Measurements from ENCODE around the gene NDUFS2.
A peak's percentile ranks its signal among the peaks of the same experiment; 100 is the strongest.
"Not testable (repeated sequence)": the region's sequence is repeated elsewhere in the genome, so short reads cannot be mapped to it uniquely, and the experiment has no call there.

NDUFS2 gene

GRCh38 chr1:161255955-161256520 lies 53.9 kb downstream of the NDUFS2 start:
- not testable (repeated sequence) for DNase-seq

- not testable (repeated sequence) for DNase-seq
Measured at GRCh38 chr1:161257109-161257508, 54.9 kb downstream of the NDUFS2 start.

GRCh38 chr1:161258439-161259344 lies 56.5 kb downstream of the NDUFS2 start, which contains the start of gene PCP4L1:
PCP4L1 (plus strand) TSS chr1:161258745; CDS start chr1:161258975, 230 bp downstream.
- peak; percentile 87 for DNase-seq

GRCh38 chr1:161259345-161259702 lies 57.2 kb downstream of the NDUFS2 start:
- no peak for DNase-seq

- DNase-seq: no peak
Measured at GRCh38 chr1:161259765-161260164, 57.6 kb downstream of the NDUFS2 start.

GRCh38 chr1:161260376-161261260 lies 58.5 kb downstream of the NDUFS2 start:
- DNase-seq: peak; percentile 83

- peak; percentile 64 for DNase-seq
Measured at GRCh38 chr1:161261261-161262235, 59.4 kb downstream of the NDUFS2 start.
